ENCODE results near the gene UBE2H. TPM values are rescaled to one million over a fixed set of nuclear protein-coding genes. Genes with fewer than 3 reads are reported as not detected.

UBE2H gene
- total and polyA plus RNA-seq, 8 donors, result 58.7 to 121 (median 82.8) TPM

GRCh38 chr7:129990403-129991192, 37.8 kb upstream of the UBE2H start:
- Histone ChIP-seq H3K4me3 (no peak overlapping the region), H3K27me3 (no peaks in the 10 kb centered on the region), H3K4me1 (no peaks in the 10 kb centered on the region)

GRCh38 chr7:129989466-129989865, 36.7 kb upstream of the UBE2H start:
- no peaks in the 10 kb centered on the region for H3K36me3 ChIP-seq
- no peaks in the 10 kb centered on the region for H3K27me3 ChIP-seq
- intact Hi-C loops (cut with DNase I), result no loop called here
- no peak overlapping the region for H3K27ac ChIP-seq
- DNase-seq (no peak), ATAC-seq (no peak)
- no peaks in the 10 kb centered on the region for H3K4me1 ChIP-seq
- no peak overlapping the region for H3K4me3 ChIP-seq
- no peak for TF ChIP-seq CTCF (IDR thresholded peaks at IDR 0.05)
- H3K9me3 ChIP-seq, result no peaks in the 10 kb centered on the region

More at GRCh38 chr7:129990403-129991192, 37.8 kb upstream of the UBE2H start:
- TF ChIP-seq CTCF (IDR thresholded peaks at IDR 0.05), result no peak
- ATAC-seq (no peak), DNase-seq (no peak)
- Histone ChIP-seq H3K27ac (no peak overlapping the region), H3K36me3 (no peaks in the 10 kb centered on the region), H3K9me3 (no peaks in the 10 kb centered on the region)
- intact Hi-C loops (cut with DNase I), result no loop called here

GRCh38 chr7:129986600-129986999, 33.8 kb upstream of the UBE2H start:
- no peak for DNase-seq
- Histone ChIP-seq H3K36me3 (no peaks in the 10 kb centered on the region), H3K27ac (no peak overlapping the region), H3K4me3 (no peak overlapping the region), H3K4me1 (no peaks in the 10 kb centered on the region), H3K27me3 (peaks cover 0 to 4% of the 10 kb centered on the region in 2 donors), H3K9me3 (no peaks in the 10 kb centered on the region)
- intact Hi-C loops (cut with DNase I), result no loop called here
- no peak for TF ChIP-seq CTCF (IDR thresholded peaks at IDR 0.05)
- ATAC-seq, result no peak

GRCh38 chr7:129980667-129981066, 27.9 kb upstream of the UBE2H start:
- Histone ChIP-seq H3K27me3 (peaks cover 0 to 4% of the 10 kb centered on the region in 2 donors), H3K4me1 (no peaks in the 10 kb centered on the region), H3K4me3 (no peak overlapping the region), H3K9me3 (no peaks in the 10 kb centered on the region), H3K27ac (no peak overlapping the region), H3K36me3 (no peaks in the 10 kb centered on the region)
- intact Hi-C loops (cut with DNase I), result no loop called here
- ATAC-seq (no peak), DNase-seq (no peak)
- no peak for TF ChIP-seq CTCF (IDR thresholded peaks at IDR 0.05)

- no peak for TF ChIP-seq CTCF (IDR thresholded peaks at IDR 0.05)
- DNase-seq, result no peak
- ATAC-seq, result peak; percentile 87
These were observed 22.5 kb upstream of the UBE2H start for GRCh38 chr7:129975309-129975708.

More at GRCh38 chr7:129975309-129975708, 22.5 kb upstream of the UBE2H start:
- Histone ChIP-seq H3K9me3 (no peaks in the 10 kb centered on the region), H3K4me3 (no peak overlapping the region), H3K4me1 (no peaks in the 10 kb centered on the region), H3K27me3 (no peaks in the 10 kb centered on the region), H3K36me3 (no peaks in the 10 kb centered on the region), H3K27ac (peak overlapping the region; percentile 37 to 44)
- intact Hi-C loops (cut with DNase I), result no loop called here

Data from left lung (tissue), 10 donors.